Fibroblast of pulmonary artery (primary cell): Measurements from ENCODE around the gene SMARCAD1.

Source experiments
- DNase-seq: peaks from one replicate; pipeline ENCODE4 v3.0.0-alpha.2; 2010; ENCODE audit warnings: low read depth
- H3K4me3 ChIP-seq: replicated peaks from 2 replicates; pipeline ENCODE4 v1.5.1; 2011; ENCODE audit warnings: low read depth, mild to moderate bottlenecking, control low read depth, low read length, moderate library complexity
- TF ChIP-seq, protein P1 (sequence below): IDR thresholded peaks from 2 replicates; pipeline ENCODE4 v1.5.1; 2011; ENCODE audit warnings: mild to moderate bottlenecking, control low read depth, low read length, inconsistent platforms; ENCODE audit errors: missing control alignments

Gene SMARCAD1, protein sequence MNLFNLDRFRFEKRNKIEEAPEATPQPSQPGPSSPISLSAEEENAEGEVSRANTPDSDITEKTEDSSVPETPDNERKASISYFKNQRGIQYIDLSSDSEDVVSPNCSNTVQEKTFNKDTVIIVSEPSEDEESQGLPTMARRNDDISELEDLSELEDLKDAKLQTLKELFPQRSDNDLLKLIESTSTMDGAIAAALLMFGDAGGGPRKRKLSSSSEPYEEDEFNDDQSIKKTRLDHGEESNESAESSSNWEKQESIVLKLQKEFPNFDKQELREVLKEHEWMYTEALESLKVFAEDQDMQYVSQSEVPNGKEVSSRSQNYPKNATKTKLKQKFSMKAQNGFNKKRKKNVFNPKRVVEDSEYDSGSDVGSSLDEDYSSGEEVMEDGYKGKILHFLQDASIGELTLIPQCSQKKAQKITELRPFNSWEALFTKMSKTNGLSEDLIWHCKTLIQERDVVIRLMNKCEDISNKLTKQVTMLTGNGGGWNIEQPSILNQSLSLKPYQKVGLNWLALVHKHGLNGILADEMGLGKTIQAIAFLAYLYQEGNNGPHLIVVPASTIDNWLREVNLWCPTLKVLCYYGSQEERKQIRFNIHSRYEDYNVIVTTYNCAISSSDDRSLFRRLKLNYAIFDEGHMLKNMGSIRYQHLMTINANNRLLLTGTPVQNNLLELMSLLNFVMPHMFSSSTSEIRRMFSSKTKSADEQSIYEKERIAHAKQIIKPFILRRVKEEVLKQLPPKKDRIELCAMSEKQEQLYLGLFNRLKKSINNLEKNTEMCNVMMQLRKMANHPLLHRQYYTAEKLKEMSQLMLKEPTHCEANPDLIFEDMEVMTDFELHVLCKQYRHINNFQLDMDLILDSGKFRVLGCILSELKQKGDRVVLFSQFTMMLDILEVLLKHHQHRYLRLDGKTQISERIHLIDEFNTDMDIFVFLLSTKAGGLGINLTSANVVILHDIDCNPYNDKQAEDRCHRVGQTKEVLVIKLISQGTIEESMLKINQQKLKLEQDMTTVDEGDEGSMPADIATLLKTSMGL

DNA sequence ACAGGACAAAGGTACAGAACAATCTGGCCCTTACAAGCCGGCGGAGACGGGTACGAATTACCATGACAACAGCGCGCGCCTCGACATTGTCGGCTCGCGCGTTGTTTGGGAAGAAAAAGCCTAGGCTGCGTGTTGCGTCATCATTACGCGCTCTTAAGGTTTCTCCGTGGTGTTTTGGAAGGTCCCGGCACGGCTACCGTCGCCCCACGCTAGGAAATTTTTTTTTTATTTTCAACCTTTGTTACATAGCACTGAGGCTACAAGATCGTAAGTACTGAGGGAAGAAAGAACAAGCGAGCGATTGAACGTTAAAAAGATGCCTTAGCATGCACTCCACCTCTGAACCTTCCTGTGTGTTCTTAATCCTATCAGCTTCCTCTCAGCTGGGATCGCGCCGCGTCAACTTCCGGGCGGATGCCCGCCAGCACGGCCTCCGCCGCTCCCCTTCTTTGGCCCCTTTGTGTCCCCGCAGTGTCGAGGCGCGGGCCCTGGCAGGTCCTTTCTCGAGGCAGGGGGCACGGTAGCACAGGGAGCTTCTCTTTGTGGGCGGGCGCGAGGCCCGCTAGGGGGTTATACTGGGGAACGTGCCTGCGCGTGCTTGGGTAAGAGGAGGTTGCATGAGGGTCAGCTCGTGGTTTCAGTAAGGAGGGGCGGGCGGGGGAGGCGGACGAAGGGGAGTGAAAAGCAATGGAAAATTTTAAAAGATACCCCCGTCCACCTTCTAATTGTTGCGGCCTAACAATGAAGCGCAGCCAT lies at the start of gene SMARCAD1:
Gene SMARCAD1, plus strand, starts transcription at position 397 of the 756 bp plus-strand sequence. CDS start 530 bp downstream, outside the sequence.
- H3K4me3 ChIP-seq: peak within 1 kb of the TSS; percentile 94
- TF ChIP-seq, protein P1, sequence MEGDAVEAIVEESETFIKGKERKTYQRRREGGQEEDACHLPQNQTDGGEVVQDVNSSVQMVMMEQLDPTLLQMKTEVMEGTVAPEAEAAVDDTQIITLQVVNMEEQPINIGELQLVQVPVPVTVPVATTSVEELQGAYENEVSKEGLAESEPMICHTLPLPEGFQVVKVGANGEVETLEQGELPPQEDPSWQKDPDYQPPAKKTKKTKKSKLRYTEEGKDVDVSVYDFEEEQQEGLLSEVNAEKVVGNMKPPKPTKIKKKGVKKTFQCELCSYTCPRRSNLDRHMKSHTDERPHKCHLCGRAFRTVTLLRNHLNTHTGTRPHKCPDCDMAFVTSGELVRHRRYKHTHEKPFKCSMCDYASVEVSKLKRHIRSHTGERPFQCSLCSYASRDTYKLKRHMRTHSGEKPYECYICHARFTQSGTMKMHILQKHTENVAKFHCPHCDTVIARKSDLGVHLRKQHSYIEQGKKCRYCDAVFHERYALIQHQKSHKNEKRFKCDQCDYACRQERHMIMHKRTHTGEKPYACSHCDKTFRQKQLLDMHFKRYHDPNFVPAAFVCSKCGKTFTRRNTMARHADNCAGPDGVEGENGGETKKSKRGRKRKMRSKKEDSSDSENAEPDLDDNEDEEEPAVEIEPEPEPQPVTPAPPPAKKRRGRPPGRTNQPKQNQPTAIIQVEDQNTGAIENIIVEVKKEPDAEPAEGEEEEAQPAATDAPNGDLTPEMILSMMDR: no peak
- DNase-seq: peak; percentile 98

DNA sequence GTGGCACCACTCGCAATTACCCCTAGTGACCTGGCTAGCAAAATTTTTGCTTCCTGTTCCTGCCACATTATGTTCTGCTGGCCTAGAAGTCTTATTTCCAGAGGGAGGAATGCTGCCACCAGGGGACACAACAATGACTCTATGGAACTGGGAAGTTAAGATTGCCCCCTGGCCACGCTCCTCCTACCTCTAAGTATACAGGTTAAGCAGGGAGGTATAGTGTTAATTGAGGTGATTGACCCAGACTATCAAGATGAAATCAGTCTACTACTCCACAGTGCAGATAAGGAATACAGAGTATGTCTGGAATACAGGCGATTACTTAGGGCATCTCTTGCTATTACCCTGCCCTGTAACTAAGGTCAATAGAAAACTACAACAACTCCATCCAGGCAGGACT lies 48.8 kb upstream of the SMARCAD1 start:
- DNase-seq: no peak
- TF ChIP-seq, protein P1: no peak
- H3K4me3 ChIP-seq: no peak overlapping the region

DNA sequence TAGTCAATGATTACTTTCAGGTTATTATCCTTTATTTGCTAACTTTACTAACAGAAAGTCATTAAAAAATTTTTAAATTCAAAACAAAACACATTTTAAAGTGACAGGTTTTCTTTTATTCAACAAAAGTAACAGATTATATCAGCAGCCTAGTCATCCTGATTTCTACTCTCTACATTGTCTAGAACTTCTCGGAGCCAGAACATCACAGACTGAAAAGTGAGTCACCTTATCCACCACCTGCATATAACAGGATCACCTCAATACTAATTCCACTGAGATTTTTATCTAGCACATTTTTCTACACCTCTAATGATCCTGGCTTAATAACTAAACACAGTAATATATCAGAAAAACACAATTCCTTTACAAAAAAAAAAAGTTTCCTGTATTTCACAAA lies 47.9 kb upstream of the SMARCAD1 start:
- no peak for DNase-seq
- TF ChIP-seq, protein P1: no peak
- H3K4me3 ChIP-seq: no peak overlapping the region

DNA sequence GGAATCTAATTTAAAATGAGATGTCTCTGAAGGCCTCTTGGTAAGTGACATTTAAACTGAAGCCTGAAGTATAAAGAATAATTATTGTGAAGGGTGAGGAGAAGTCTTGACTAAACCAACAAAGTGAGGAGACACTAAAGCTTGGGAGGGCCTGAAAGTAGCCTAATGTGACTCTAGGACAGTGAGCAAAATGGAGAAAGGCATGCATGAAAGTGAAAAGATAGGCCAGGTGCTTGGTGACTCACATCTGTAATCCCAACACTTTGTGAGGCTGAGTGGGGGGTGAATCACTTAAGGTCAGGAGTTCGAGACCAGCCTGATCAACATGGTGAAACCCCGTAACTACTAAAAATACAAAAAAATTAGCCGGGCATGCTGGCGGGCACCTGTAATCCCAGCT lies 46.9 kb upstream of the SMARCAD1 start:
- TF ChIP-seq, protein P1: no peak
- no peak for DNase-seq
- H3K4me3 ChIP-seq: no peak overlapping the region

DNA sequence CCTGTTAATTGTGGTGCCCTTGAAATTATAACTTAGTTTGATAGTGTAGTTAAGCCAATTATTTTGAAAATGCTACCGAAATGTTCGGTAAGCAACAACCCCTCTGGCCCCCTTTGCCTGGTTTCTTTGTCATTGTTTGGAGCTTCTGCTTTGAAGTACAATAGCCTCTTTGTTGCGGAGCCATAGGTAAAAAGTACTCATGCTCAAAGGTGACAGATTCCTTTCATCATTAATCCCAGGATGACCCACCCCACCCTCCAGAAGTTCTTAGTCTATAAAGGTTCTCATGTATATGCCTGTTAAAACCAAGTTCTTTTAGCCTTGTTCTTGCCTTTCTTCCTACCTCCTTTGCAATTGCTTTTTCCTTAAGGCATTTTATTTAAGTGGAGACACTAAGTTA lies 42.4 kb upstream of the SMARCAD1 start:
- DNase-seq: no peak
- TF ChIP-seq, protein P1: no peak
- no peak overlapping the region for H3K4me3 ChIP-seq

DNA sequence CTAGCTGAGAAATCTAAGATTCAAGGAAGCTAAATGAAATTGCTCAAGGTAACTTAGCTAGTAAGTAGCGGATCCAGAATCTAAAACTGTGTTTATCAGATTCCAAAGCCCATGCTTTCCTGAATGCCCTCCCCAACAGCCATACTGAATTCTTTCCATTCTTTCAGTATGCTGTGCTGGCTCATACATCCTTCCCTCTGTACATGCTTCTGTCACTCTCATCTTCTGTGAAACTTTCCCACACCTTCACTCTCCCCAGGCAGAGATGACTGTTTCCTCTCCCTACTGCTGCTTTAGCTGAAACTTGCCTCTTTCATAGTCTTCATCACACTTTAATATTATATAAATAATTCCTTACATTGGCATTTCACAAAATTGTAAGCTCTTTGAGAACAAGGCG lies 39.3 kb upstream of the SMARCAD1 start:
- DNase-seq: no peak
- TF ChIP-seq, protein P1: no peak

More for the DNA sequence above, 39.3 kb upstream of the SMARCAD1 start:
- no peak overlapping the region for H3K4me3 ChIP-seq
